DND-41 (cell line): ENCODE data around the gene AKR7A2.

ENCODE experiments used
- EZH2 ChIP-seq: IDR thresholded peaks from 3 replicates; pipeline ENCODE4 v1.6.1; 2012; ENCODE audit warnings: borderline replicate concordance, low read depth, mild to moderate bottlenecking, moderate library complexity, low read length, inconsistent platforms; ENCODE audit not compliant: severe bottlenecking
- TF ChIP-seq, protein P1 (sequence below): IDR thresholded peaks from 2 replicates; pipeline ENCODE4 v1.5.1; 2012; ENCODE audit warnings: borderline replicate concordance, low read length, moderate library complexity, mild to moderate bottlenecking; ENCODE audit not compliant: poor library complexity, severe bottlenecking; ENCODE audit errors: extremely low read depth

DNA sequence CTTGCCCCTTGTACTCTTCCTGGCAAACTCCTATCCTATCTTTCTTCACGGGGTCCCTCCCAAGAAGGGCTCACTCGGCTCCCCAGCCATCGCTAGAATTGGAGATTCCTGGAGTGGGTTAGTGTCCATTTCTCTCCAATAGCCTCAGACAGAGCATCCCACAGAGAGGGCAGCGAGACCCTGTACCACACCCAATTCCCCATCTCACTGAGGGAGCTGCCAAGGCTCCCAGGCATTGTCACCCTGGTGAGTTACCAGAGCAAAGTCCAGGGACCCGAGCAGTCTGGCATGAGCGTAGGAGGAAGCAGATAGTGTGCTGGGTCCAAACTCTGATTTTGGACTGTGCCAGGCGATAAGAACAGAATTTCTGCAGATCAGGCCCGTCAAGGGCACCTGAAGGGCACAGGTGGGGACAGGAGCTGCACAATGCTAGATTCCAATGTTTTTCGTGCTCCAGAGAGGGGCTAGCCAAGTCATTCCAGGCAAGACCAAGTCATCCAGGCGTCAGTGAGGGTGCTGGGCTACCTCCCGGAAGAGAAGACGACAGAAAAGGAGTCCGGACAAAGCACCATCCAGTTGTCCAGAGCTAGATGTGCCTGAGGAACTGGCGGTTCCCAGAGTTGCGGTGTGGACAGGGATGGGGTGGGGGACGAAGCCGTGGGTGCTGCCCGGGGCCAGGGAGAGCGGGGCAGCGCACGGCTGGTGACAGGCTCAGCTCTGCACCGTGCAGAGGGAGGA is 38.7 kb downstream of the AKR7A2 start:
- no peak for TF ChIP-seq EZH2
- TF ChIP-seq, protein P1, sequence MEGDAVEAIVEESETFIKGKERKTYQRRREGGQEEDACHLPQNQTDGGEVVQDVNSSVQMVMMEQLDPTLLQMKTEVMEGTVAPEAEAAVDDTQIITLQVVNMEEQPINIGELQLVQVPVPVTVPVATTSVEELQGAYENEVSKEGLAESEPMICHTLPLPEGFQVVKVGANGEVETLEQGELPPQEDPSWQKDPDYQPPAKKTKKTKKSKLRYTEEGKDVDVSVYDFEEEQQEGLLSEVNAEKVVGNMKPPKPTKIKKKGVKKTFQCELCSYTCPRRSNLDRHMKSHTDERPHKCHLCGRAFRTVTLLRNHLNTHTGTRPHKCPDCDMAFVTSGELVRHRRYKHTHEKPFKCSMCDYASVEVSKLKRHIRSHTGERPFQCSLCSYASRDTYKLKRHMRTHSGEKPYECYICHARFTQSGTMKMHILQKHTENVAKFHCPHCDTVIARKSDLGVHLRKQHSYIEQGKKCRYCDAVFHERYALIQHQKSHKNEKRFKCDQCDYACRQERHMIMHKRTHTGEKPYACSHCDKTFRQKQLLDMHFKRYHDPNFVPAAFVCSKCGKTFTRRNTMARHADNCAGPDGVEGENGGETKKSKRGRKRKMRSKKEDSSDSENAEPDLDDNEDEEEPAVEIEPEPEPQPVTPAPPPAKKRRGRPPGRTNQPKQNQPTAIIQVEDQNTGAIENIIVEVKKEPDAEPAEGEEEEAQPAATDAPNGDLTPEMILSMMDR, result no peak
